GM18526 (cell line): ENCODE data around the gene MGAT5.

ENCODE experiments used
- POLR2A ChIP-seq: IDR thresholded peaks from 3 replicates; pipeline ENCODE4 v1.6.1; 2011; ENCODE audit not compliant: insufficient read length; ENCODE audit errors: extremely low read depth

MGAT5 gene, protein sequence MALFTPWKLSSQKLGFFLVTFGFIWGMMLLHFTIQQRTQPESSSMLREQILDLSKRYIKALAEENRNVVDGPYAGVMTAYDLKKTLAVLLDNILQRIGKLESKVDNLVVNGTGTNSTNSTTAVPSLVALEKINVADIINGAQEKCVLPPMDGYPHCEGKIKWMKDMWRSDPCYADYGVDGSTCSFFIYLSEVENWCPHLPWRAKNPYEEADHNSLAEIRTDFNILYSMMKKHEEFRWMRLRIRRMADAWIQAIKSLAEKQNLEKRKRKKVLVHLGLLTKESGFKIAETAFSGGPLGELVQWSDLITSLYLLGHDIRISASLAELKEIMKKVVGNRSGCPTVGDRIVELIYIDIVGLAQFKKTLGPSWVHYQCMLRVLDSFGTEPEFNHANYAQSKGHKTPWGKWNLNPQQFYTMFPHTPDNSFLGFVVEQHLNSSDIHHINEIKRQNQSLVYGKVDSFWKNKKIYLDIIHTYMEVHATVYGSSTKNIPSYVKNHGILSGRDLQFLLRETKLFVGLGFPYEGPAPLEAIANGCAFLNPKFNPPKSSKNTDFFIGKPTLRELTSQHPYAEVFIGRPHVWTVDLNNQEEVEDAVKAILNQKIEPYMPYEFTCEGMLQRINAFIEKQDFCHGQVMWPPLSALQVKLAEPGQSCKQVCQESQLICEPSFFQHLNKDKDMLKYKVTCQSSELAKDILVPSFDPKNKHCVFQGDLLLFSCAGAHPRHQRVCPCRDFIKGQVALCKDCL

DNA sequence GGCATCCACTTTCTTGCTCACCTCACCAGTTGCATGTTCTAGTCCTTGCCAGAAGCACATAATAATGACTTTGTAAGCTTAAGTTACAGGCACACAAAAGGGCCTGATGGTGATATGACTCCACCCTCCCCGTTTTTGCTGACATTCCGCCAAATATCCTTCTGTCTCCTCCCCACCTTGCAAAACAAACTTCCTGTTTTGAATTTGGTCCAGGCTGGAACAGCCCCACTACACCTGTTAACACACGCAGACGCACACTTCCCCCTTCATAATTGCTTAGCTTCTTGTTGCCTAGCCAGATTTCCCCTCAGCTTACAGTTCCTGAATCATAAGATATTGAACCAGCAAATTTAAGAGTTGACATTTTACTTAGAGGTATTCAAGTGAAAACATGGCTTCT lies at the start of gene MGAT5:
Gene MGAT5 (plus strand): TSS at position 269 of the 400 bp plus-strand sequence. CDS start 332 bp downstream, outside the sequence.
- TF ChIP-seq POLR2A, result no peak

DNA sequence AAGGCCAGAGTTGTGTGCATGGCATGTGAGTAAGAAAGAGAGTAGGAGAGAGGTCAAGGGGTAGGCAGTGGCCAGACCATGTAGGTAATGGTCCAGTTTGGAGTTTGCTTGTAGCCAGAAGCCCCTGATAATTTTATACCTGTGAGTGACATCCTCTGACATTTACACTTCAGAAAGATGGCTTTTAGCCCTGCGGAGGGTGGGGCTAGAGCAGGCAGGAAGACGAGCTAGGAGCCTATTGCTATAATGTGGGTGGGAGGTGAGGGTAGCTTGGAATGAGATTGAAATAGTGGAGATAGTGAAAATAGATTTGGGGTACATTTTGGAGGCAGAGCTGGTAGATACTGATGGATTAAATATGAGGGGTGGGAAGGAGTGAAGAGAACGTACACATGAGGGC lies 48.8 kb upstream of the MGAT5 start:
- no peak for TF ChIP-seq POLR2A

DNA sequence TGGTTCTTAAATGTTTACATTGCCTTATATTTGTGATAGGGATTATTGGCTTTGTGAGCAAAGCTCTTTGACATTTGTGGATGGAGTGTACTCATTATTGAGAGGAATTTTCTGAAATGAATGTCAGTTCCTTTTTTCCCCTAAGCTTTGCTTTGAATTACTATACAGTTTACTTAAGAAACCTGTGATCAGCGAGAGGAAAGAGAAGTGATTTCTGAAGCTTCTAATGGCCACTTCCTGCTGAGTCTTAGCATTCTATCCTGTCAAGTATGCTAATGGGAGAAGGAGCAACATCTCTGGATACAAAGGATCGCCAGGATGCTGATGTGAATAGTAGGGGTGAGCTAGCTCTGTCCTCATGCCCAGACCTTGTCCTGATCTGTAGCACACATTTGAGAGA lies 47.8 kb upstream of the MGAT5 start:
- no peak for TF ChIP-seq POLR2A

DNA sequence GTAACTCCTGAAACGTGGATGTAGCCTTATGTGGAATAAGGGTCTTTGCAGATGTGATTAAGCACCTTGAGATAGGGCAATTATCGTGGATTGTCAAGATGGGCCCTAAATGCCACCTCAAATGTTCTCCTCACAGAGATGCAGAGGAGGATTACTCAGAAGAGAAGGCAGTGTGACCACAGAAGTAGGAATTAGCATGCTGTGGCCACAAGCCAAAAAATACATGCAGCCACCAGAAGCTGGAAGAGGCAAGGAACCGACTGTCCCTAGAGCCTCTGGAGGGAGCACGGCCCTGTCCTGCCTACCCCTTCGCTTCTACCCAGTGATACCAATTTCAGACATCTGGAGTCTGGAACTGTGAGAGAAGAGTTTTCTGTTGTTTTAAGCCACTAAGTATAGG lies 47.3 kb upstream of the MGAT5 start:
- TF ChIP-seq POLR2A, result no peak

DNA sequence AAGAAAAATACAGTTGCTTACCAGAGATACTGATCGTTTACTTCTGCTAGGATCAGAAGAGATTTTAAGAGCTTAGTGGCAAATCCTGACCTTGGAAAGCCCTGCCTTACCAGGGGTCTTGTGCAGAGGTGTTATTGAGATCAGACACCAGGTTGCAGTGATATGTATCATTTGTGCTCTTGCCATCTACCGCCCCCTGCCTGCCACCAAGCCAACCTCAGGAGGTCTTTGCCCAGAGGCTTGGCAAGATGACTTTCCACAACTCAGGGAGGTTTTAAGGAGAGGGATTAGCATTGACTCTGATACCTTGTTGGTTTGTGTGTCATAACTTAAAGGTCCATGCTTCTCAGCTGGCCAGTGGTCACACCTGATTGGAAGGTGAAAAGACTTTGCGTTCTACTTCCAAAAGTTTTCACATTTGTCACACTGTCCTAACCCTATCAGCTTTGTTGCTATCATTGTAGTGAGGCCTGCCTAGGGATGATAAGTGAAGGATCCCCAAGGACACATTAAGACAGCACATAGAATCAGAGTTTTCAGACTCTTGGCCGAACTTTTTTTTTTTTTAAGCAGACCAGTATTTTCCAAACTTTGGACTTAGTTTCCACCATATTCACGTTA lies 46.2 kb upstream of the MGAT5 start:
- no peak for TF ChIP-seq POLR2A

DNA sequence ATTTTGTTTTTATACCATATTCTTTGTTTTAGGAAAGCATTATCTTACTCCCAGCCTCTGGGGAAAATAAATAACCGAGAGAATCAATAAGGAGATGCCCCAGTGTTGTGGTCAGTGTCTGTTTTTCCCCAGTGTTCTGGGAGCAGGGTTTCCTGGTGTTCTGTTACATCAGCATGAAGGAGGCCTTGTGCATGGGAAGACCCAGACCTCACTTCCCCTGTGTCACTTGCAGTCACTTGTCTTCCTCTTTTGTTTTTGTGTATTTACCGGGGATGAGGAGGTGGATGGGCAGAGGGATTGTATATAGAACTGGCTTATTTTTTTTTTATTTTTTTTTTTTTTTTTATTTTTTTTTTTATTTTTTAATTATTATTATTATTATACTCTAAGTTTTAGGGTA lies 45.0 kb upstream of the MGAT5 start:
- no peak for TF ChIP-seq POLR2A

DNA sequence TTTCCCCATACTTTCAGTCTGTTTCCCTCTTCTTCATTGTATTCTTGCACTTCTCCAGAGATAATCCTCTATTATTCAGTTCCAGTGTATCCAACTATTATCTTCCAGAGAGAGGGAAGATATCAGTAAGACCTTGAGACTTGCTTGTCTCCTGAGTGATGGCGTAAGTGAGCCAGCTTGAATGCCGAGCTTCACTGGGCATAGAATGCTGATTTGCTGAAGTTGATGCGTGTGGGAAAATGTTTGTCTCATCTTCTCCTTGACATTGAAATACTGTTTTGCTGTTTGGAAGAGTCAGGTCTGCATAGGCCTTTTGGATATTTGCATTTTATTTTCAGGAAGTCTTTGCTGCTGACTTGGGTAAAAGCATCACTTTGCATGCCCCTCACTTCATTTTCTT lies 41.1 kb upstream of the MGAT5 start:
- no peak for TF ChIP-seq POLR2A

DNA sequence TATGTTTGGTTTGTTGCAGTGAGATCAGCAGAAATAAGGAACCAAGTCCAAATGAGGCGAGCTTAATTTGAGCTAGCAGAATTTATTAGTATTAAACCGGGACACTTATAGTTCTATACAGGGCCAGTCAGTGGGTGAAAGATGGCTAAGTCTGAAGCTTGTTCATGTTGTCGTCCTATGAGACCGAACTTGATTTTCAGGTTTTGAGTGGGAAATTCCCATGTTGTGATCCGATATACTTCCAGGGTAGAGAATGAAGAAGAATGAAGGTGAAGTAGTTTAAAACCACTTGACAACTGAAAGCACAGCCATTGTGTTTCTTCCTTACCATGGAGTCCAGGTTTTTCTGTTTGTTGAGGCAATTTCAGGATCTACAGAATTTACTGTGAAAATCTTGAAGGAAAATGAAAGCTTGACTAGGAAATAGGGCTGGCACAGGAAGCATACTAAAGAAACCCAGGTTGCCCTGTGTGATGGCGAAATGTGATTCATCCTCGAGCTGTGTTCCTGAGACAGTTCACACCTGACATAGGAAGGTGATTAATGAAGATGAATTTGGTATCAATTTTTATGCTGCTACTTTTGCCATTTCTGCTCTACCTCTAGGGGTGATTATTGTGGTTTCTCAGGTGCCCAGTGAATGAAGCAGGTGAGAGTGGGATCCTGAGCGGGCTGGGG lies 37.6 kb upstream of the MGAT5 start:
- TF ChIP-seq POLR2A, result no peak

DNA sequence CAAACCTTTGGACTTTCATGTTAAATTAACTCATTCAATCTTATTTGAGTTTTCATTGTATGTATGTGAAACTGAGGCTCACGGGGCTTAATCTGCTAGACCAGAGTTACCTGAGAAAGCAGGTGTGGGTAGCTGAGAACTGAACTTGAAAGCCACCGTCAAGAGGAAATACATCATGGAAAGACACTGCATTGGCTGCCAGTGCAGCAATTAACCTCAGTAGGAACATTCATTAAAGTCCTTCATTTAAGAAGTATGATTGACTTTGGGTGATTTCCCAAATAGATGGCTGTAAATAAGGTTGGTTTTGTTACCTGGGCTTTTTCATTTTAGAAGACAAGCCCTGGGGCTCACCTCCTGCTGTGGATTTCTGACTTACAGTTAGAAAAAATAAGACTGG lies 36.5 kb upstream of the MGAT5 start:
- no peak for TF ChIP-seq POLR2A

DNA sequence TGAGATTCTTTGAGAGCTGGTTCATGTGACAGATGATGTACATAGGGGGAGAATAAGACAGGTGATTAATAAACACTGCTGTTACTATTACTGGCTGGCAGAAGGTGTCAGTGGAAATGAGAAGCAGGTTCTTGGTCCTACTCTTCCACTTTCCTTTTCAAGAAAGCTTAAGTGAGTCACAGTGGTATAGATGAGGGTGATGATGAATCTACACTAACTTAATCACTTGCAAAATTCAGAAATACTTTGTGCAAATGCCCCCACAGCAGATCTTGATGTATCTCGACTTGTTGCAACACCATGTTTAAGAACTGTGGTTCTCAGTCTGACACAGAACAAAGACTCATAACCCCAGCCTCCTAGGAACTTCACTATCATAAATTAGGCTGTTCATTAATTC lies 35.9 kb upstream of the MGAT5 start:
- TF ChIP-seq POLR2A, result no peak

DNA sequence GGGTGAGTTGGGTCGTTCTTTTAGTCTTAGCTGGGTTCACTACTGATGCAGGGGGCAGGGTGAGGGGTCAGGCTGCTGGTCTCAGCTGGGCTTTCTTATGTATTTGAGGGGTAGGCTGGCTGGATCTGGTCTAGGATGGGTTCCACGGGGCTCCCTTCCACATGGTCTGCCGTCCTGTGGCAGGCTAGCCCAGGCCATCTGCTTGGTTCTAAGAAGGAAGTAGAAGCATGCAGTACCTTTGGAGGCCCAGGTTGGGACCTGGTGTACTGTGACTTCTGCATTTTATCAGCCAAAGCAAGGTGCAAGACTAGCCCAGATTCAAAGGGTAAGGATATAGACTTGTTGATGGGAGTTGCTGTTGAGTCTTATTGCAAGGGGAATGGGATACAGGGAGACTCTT lies 35.5 kb upstream of the MGAT5 start:
- no peak for TF ChIP-seq POLR2A

DNA sequence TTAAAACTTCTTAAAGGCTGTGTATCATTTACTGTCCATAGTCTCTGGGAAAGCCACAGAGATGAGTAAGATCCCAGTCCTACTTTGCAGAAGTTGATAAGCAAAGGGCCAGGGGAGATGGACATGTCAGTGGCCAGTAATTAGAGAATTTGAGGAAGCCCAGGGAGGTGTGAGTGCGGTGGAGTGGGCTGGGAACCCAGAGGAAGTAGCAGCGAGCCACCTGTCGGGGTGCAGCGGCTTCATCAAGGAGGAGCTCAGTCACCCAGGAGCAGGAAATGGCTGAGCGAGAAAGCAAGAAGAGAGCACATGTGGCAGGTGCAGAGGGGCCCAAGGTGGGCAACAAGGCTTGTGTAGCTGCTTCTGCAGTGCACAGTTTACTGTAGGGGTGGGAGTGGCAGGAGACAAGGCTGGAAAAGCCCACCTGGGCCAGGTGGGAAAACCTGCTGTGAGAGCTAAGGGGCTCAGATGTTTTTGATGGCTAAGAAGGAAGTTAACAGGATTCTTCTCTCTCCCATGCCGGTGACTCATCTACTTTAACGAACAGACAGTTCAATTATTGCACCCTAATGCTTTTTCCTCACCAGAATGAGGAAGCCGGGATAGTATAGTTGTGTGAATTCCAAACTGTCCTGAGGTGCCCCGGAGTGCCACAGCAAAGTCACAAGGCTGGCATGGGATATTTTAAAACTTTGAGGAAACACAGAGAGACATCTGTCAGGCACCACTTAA lies 34.8 kb upstream of the MGAT5 start:
- no peak for TF ChIP-seq POLR2A

DNA sequence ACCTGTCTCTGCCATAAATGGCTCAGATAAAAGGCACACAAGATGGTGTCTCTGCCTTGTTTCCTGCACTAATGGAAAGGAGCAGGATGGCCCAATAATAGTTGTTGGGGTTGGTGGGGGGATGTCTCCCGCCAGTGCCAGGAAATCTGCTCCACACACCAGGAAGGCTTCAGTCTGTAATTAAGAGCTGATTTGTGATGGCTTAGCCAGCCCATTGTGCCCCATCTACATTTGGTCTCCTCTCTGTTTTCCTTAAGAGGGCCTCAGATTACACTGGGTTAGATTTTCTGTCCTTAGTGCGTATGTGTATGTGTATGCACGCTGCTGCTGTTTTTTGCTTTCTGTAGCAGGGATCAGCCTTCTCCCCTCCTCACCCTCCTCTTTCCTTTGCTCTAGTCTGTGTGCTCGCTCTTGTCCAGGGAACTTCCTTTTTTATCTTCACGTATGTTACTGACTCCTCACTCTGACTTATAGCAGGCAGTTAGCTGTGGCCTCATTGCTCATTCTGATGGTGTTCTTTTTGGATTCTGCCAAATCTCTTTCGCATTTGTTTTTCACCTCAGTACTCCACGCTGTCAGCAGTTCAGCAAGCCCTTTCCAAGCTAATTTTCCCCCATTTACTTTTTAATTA lies 33.4 kb upstream of the MGAT5 start:
- TF ChIP-seq POLR2A, result no peak

DNA sequence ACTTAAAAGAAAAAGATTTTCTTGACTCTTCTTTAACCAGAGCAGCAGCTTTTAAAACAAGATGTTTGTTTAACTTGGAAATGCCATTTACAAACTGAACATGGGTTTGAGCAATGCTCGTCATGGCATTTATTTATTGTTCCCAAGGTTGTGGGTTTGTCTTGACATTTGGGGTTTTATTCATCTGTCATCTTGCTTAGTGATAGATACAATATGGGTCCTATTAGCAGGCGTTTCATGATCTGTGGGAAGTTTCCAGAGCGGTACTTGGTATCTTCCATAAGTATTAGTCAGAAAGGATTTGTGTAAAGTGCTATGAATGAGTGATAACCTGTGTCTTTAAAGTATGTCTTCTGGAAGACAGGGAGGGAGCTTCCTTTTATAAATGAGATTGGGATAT lies 29.9 kb upstream of the MGAT5 start:
- TF ChIP-seq POLR2A, result no peak

DNA sequence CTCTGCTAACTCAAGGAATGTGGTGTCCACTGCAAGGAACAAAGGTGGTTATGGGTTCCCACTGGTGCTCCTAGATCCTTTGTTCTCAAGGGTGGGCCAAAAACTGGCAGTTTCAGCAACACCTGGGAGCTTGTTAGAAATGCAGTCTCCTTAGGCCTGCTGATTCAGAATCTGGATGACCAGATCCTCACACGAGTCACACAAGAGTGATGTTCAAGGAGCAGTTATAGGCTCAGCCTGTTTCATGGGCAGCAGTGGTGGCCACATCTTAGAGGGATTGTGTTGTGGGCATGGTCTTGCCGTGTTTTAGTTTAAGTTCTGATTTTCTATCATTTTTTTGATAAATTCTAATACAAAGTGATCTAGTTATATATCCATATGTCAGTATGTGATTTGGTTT lies 28.7 kb upstream of the MGAT5 start:
- TF ChIP-seq POLR2A, result no peak

DNA sequence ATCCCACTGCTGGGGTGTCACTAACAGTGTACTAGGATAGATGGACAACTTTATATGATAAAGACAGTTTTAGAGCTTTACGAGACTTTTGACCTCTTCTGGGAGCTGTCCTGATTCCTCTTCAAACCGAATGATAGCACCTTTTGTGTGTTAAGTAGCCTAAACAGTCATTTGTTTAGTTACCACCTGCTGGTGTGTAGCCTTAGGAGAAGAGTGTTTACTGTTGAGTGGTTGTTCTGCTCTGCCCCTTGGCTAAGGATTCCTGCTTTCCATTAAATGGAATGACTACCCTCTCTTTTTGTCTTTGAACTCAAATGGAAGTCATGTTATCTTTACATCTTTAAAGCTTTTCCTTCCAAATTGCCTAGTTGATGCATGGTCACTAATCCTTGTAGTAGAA lies 28.0 kb upstream of the MGAT5 start:
- no peak for TF ChIP-seq POLR2A
